A172 (cell line): Measurements from ENCODE around the gene VEZT. TPM values are rescaled to one million over a fixed set of nuclear protein-coding genes. Genes with fewer than 3 reads are reported as not detected.
A peak's percentile ranks its signal among the peaks of the same experiment; 100 is the strongest.
"Not testable (repeated sequence)": the region's sequence is repeated elsewhere in the genome, so short reads cannot be mapped to it uniquely, and the experiment has no call there.

Source experiments
- DNase-seq: peaks from one replicate; pipeline ENCODE4 v3.0.0-alpha.2; 2015; ENCODE audit warnings: low spot score
- total RNA-seq: library from RNA; depleted of rRNA; stranded (reverse); fragments of >200 nt; shearing (Covaris generic); gene quantifications from 2 replicates; pipeline ENCODE4 v1.2.3, GENCODE V29; 2014

The VEZT gene
- total RNA-seq, 1 experiment from 2014 or later: 104 TPM

- no peak for DNase-seq
These were observed 102.2 kb downstream of the VEZT start for GRCh38 chr12:95319694-95320331.

GRCh38 chr12:95321516-95322246 is 104.1 kb downstream of the VEZT start:
- no peak for DNase-seq

GRCh38 chr12:95322326-95322725 is 104.7 kb downstream of the VEZT start:
- no peak for DNase-seq

GRCh38 chr12:95323212-95323611 is 105.6 kb downstream of the VEZT start:
- DNase-seq: no peak

- DNase-seq: not testable (repeated sequence)
These were observed 106.6 kb downstream of the VEZT start for GRCh38 chr12:95324246-95324645.

- no peak for DNase-seq
These were observed 107.9 kb downstream of the VEZT start for GRCh38 chr12:95325501-95325900.

GRCh38 chr12:95326445-95326844 is 108.8 kb downstream of the VEZT start:
- DNase-seq: peak; percentile 11

GRCh38 chr12:95326855-95327254 is 109.2 kb downstream of the VEZT start:
- no peak for DNase-seq

GRCh38 chr12:95328708-95329107 is 111.1 kb downstream of the VEZT start:
- DNase-seq: no peak

- DNase-seq: no peak
These were observed 118.3 kb downstream of the VEZT start for GRCh38 chr12:95335948-95336347.

GRCh38 chr12:95336387-95337067 is 118.9 kb downstream of the VEZT start:
- DNase-seq: peak; percentile 66

GRCh38 chr12:95337146-95337545 is 119.5 kb downstream of the VEZT start:
- no peak for DNase-seq

GRCh38 chr12:95339086-95339788 is 121.6 kb downstream of the VEZT start:
- DNase-seq: no peak

- DNase-seq: no peak
These were observed 124.4 kb downstream of the VEZT start for GRCh38 chr12:95342008-95342407.

- DNase-seq: no peak
These were observed 126.0 kb downstream of the VEZT start for GRCh38 chr12:95343461-95344230.

- no peak for DNase-seq
These were observed 131.7 kb downstream of the VEZT start for GRCh38 chr12:95349291-95349690.

GRCh38 chr12:95351748-95352147 is 134.1 kb downstream of the VEZT start:
- DNase-seq: no peak
